HEK293T (cell line): ENCODE data around the gene ANK3.
A peak's percentile ranks its signal among the peaks of the same experiment; 100 is the strongest.

Experiments
- CTCF ChIA-PET: fragments of 350-600 bp; formaldehyde crosslinking; extraction: SDS; loops from one replicate; lab custom pipeline; 2021; ENCODE audit warnings: antibody characterized with exemption, inconsistent platforms; lab: Yijun Ruan, JAX
- POLR2A ChIA-PET: fragments of 350-600 bp; formaldehyde crosslinking; extraction: SDS; loops from one replicate; lab custom pipeline; 2020; ENCODE audit warnings: antibody characterized with exemption, inconsistent platforms; lab: Yijun Ruan, JAX
- DNase-seq: peaks from one replicate; pipeline ENCODE4 v3.0.0; 2012; ENCODE audit warnings: mixed read lengths; ENCODE audit errors: extremely low spot score
- ARNT ChIP-seq: fragments of 450-650 bp; IDR thresholded peaks from 2 replicates; pipeline ENCODE4 v1.6.1; 2017; ENCODE audit warnings: mild to moderate bottlenecking
- BHLHE40 ChIP-seq: fragments of 450-650 bp; IDR thresholded peaks from 2 replicates; pipeline ENCODE4 v1.6.1; 2016; ENCODE audit warnings: mild to moderate bottlenecking, moderate library complexity, borderline replicate concordance
- CTBP1 ChIP-seq: fragments of 450-650 bp; IDR thresholded peaks from 2 replicates; pipeline ENCODE4 v1.6.1; 2016; ENCODE audit warnings: borderline replicate concordance
- ELF4 ChIP-seq: fragments of 450-650 bp; IDR thresholded peaks from 2 replicates; pipeline ENCODE4 v1.6.1; 2017; ENCODE audit warnings: antibody characterized with exemption
- FOXA1 ChIP-seq: fragments of 450-650 bp; IDR thresholded peaks from 2 replicates; pipeline ENCODE4 v1.6.1; 2016; ENCODE audit warnings: mild to moderate bottlenecking
- FOXK2 ChIP-seq: fragments of 450-650 bp; IDR thresholded peaks from 2 replicates; pipeline ENCODE4 v1.6.1; 2016; ENCODE audit warnings: mild to moderate bottlenecking
- FOXM1 ChIP-seq: fragments of 450-650 bp; IDR thresholded peaks from 2 replicates; pipeline ENCODE4 v1.6.1; 2017; ENCODE audit warnings: mild to moderate bottlenecking, borderline replicate concordance
- HDGF ChIP-seq: fragments of 450-650 bp; IDR thresholded peaks from 2 replicates; pipeline ENCODE4 v1.6.1; 2017; ENCODE audit warnings: antibody characterized with exemption, borderline replicate concordance
- L3MBTL2 ChIP-seq: fragments of 450-650 bp; conservative IDR thresholded peaks from 2 replicates; pipeline ENCODE4 v1.6.1; 2016; ENCODE audit warnings: mild to moderate bottlenecking
- LEF1 ChIP-seq: fragments of 450-650 bp; IDR thresholded peaks from 2 replicates; pipeline ENCODE4 v1.6.1; 2017; ENCODE audit warnings: mild to moderate bottlenecking, borderline replicate concordance
- NFRKB ChIP-seq: fragments of 450-650 bp; IDR thresholded peaks from 2 replicates; pipeline ENCODE4 v1.6.1; 2016; ENCODE audit warnings: mild to moderate bottlenecking, moderate library complexity
- SP1 ChIP-seq: fragments of 450-650 bp; IDR thresholded peaks from 2 replicates; pipeline ENCODE4 v1.6.1; 2017
- SUZ12 ChIP-seq: fragments of 450-650 bp; IDR thresholded peaks from 2 replicates; pipeline ENCODE4 v1.6.1; 2016; ENCODE audit warnings: mild to moderate bottlenecking
- TARDBP ChIP-seq: fragments of 450-650 bp; IDR thresholded peaks from 2 replicates; pipeline ENCODE4 v1.6.1; 2016
- ZNF384 ChIP-seq: fragments of 450-650 bp; IDR thresholded peaks from 2 replicates; pipeline ENCODE4 v1.6.1; 2016
- TF ChIP-seq, protein P1 (sequence below): fragments of 450-650 bp; IDR thresholded peaks from 2 replicates; pipeline ENCODE4 v1.6.1; 2016

The ANK3 gene

DNA sequence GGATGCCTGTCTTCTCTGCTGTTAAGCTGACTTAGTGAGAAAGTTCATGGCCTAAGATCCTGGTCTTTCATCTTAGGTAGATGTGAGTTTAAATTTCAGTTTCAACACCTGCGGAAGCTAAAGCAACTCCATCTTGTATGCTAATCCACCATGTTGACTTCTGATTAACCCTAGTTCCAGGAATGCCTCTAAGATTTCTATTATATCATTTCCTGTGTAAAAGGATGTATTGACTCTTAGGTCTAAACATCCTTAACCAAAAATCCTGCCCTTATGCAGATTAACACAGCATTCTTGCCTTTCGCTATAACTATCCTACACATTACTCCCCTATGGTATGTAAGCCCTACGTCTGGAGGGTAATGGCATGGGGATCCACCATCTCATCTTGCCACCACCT is 388.9 kb downstream of the ANK3 start:
- ChIA-PET CTCF (no interaction called here), POLR2A (no interaction called here)
- TF ChIP-seq L3MBTL2 = no peak
- TF ChIP-seq SP1 = no peak
- TF ChIP-seq FOXA1 = no peak
- TF ChIP-seq CTBP1 = no peak
- TF ChIP-seq, protein P1, sequence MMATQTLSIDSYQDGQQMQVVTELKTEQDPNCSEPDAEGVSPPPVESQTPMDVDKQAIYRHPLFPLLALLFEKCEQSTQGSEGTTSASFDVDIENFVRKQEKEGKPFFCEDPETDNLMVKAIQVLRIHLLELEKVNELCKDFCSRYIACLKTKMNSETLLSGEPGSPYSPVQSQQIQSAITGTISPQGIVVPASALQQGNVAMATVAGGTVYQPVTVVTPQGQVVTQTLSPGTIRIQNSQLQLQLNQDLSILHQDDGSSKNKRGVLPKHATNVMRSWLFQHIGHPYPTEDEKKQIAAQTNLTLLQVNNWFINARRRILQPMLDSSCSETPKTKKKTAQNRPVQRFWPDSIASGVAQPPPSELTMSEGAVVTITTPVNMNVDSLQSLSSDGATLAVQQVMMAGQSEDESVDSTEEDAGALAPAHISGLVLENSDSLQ = no peak
- TF ChIP-seq ZNF384 = no peak
- TF ChIP-seq FOXM1 = no peak
- no peak for TF ChIP-seq NFRKB
- no peak for TF ChIP-seq ELF4
- TF ChIP-seq HDGF = no peak
- no peak for TF ChIP-seq BHLHE40
- TF ChIP-seq LEF1 = no peak
- TF ChIP-seq FOXK2 = no peak
- TF ChIP-seq TARDBP = no peak
- no peak for TF ChIP-seq SUZ12
- no peak for TF ChIP-seq ARNT
- DNase-seq = no peak

DNA sequence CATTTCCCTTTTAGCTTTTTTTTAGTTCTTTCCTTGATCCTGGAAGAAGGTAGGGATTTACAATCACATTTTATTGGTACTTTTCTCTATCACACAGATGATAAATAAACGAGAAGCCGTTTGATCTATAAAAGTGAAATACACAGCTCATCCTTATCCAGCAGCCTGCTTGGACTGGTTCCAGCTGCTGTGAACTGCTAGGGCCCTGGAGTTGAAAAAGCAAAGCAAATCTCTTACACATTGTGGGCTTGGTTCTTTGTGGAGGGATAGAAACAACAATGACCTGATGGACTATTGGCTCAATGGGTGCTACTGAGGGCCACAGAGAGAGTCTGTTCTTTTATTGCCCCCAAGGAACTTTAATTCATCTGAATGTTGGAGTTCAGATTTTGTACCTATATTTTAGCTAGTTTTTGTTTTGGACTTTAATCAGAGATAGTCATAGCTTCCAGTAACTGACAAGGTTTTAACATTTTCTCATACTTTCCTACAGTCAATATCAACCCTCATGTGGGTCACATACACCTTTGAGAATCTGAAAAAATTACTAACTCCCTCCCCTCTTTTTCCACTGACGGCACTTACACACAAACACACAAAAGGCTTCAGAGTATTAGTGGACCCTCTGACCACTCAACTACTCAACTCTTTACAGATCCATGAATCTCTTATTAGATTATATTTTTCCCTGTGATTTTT is 391.7 kb downstream of the ANK3 start:
- CTCF ChIA-PET = no interaction called here
- no peak for DNase-seq
- POLR2A ChIA-PET = no interaction called here
- TF ChIP-seq HDGF (no peak), ELF4 (no peak), SP1 (no peak), NFRKB (no peak)

DNA sequence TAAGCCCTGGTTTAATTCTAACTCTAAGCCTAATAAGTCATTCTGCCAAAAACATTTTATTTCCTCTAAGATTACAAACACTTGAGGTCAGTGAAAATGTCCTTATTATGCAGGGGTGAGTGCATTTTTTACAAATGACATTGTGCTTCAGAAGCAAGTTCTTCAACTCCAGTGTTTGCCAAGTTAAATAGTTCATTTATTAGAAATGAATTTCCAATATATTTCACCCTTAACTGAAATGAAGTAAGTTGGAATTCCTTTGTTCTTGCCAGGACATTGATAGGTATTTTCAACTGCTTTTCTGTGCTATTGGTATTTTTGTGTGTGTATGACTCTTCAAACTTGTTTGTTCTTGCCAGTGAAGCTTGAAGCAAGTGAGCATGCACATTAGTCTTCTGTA is 393.8 kb downstream of the ANK3 start:
- DNase-seq = no peak
- no peak for TF ChIP-seq SP1
- no peak for TF ChIP-seq FOXM1
- TF ChIP-seq, protein P1 = no peak
- TF ChIP-seq LEF1 = no peak
- TF ChIP-seq CTBP1 = no peak
- TF ChIP-seq NFRKB = no peak
- TF ChIP-seq ARNT = no peak
- CTCF ChIA-PET = no interaction called here
- POLR2A ChIA-PET = no interaction called here

DNA sequence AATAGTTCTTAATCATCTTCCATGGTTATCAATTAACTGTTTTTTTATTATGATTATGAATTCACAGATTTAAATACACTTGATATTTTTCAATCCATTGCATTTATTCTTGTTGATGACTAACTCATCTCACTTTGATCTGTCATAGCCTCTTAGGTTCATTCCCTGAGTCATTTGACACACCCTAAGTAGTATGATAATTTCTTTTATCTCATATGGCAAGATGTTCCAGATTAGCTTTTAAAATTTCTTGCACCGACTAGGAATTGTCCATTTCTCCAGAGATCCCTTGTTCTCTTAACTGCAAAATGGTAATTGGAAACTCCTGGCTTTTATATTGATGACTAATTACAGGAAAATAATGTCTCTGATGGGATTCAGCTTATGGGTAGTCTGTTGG is 395.7 kb downstream of the ANK3 start:
- TF ChIP-seq L3MBTL2 (no peak), FOXK2 (no peak), SP1 (no peak), ARNT (no peak), TARDBP (no peak), BHLHE40 (no peak), FOXM1 (no peak), LEF1 (no peak), FOXA1 (no peak)
- TF ChIP-seq, protein P1 = no peak
- POLR2A ChIA-PET = no interaction called here
- CTCF ChIA-PET = no interaction called here
- no peak for DNase-seq

DNA sequence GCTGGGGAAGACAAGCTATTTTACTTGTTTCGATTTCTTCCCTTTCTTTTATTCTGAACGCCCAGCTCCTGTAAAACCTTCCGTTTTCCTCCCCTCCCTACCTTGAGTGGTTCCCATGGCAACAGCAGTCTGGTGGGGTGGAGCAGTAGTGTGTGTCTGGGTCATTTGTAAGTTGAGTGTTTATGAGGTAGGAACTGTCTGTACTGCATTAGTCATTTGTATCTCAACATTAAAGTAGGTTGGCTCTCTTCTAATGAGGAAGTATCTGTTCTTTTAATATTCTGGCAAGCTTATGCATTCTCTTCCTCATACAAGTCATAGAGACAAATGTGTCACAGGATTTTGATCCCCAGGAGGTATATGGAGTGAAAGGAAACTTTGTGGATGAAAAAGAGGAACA is 398.0 kb downstream of the ANK3 start:
- DNase-seq = peak; percentile 25
- ChIA-PET POLR2A (no interaction called here), CTCF (no interaction called here)
- TF ChIP-seq BHLHE40 (no peak), FOXA1 (no peak), HDGF (no peak), CTBP1 (no peak), FOXM1 (no peak), LEF1 (no peak), NFRKB (no peak), ARNT (no peak), FOXK2 (no peak), TARDBP (no peak), ZNF384 (no peak), ELF4 (no peak), SP1 (no peak)
- TF ChIP-seq, protein P1 = no peak

DNA sequence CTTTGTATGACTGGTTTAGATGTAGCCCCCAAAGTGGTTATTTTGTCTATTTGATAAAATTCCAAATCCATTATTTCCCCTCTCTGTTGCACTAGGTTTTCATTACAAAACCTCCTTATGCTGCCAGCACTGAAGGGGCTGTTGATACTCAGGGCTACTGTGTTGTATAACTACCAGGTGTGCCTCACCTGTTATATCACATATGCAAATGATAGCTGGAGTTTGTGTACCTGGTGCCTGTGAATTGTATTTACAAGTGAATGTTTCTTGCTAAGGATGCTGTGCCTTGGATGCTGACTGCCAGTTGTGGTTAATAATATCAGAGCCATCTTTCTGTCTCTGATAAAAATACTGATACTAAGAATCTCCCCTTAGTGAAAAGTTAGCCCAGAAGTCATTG is 398.6 kb downstream of the ANK3 start:
- ChIA-PET POLR2A (no interaction called here), CTCF (no interaction called here)
- TF ChIP-seq ARNT (no peak), FOXK2 (no peak)
- DNase-seq = no peak
